OCI-LY1 (cell line): ENCODE results near the gene NPAS3.

ENCODE experiments used
- H2AFZ ChIP-seq: fragments of 200-600 bp; sonication (generic), shearing (Covaris generic); 2 replicates; pipeline ENCODE4 v1.6.0; 2014; ENCODE audit warnings: antibody characterized with exemption, mild to moderate bottlenecking, low read length
- H3F3A ChIP-seq: fragments of 200-600 bp; sonication (generic), shearing (Covaris generic); 2 replicates; pipeline ENCODE4 v1.6.0; 2014; ENCODE audit warnings: mild to moderate bottlenecking, antibody characterized with exemption, low read length, moderate library complexity; ENCODE audit not compliant: insufficient read depth
- H3K27ac ChIP-seq: fragments of 200-600 bp; sonication (generic); 2 replicates; pipeline ENCODE4 v1.5.1; 2014; ENCODE audit warnings: low read length, mixed run types, mild to moderate bottlenecking, low read depth; ENCODE audit not compliant: poor library complexity, severe bottlenecking
- H3K27me3 ChIP-seq: fragments of 200-600 bp; sonication (generic); 2 replicates; pipeline ENCODE4 v1.6.0; 2014; ENCODE audit warnings: antibody characterized with exemption, mild to moderate bottlenecking, low read length, moderate library complexity; ENCODE audit not compliant: insufficient read depth
- H3K36me3 ChIP-seq: fragments of 200-600 bp; sonication (generic); 2 replicates; pipeline ENCODE4 v1.6.1; 2014; ENCODE audit warnings: mild to moderate bottlenecking, antibody characterized with exemption, low read length, moderate library complexity, mixed read lengths; ENCODE audit not compliant: insufficient read depth
- H3K4me1 ChIP-seq: fragments of 200-600 bp; sonication (generic); 2 replicates; pipeline ENCODE4 v1.5.1; 2014; ENCODE audit warnings: mild to moderate bottlenecking, low read length, moderate library complexity; ENCODE audit not compliant: insufficient read depth, severe bottlenecking
- H3K4me2 ChIP-seq: fragments of 200-600 bp; sonication (generic), shearing (Covaris generic); 2 replicates; pipeline ENCODE4 v1.6.1; 2014; ENCODE audit warnings: low read length
- H3K4me3 ChIP-seq: fragments of 200-600 bp; sonication (generic); 2 replicates; pipeline ENCODE4 v1.5.1; 2014; ENCODE audit warnings: low read length, low read depth, mild to moderate bottlenecking, mixed read lengths; ENCODE audit not compliant: poor library complexity, severe bottlenecking
- H3K79me2 ChIP-seq: fragments of 200-600 bp; shearing (Covaris generic); 2 replicates; pipeline ENCODE4 v1.6.1; 2016; ENCODE audit warnings: mixed run types, low read length, mixed read lengths; ENCODE audit not compliant: insufficient read depth
- H3K9ac ChIP-seq: fragments of 200-600 bp; sonication (generic), shearing (Covaris generic); 2 replicates; pipeline ENCODE4 v1.6.1; 2014; ENCODE audit warnings: mild to moderate bottlenecking, low read length, mixed read lengths
- H3K9me2 ChIP-seq: fragments of 200-600 bp; sonication (generic), shearing (Covaris generic); 2 replicates; pipeline ENCODE4 v1.6.1; 2014; ENCODE audit warnings: low read depth, mild to moderate bottlenecking, low read length, mixed read lengths
- H3K9me3 ChIP-seq: fragments of 200-600 bp; shearing (Covaris generic); 2 replicates; pipeline ENCODE4 v1.6.1; 2014; ENCODE audit warnings: low read length, mixed read lengths
- H4K20me1 ChIP-seq: fragments of 200-600 bp; sonication (generic), shearing (Covaris generic); 2 replicates; pipeline ENCODE4 v1.6.0; 2016; ENCODE audit warnings: mild to moderate bottlenecking, low read length; ENCODE audit not compliant: insufficient read depth
- CTCF ChIP-seq: fragments of 200-600 bp; sonication (generic), shearing (Covaris generic); IDR thresholded peaks from 2 replicates; pipeline ENCODE4 v1.5.1; 2017; ENCODE audit warnings: mild to moderate bottlenecking, antibody characterized with exemption, low read length, moderate library complexity, mixed read lengths
- EZH2 ChIP-seq: fragments of 200-600 bp; sonication (generic), shearing (Covaris generic); IDR thresholded peaks from 2 replicates; pipeline ENCODE4 v1.8.0; 2017; ENCODE audit warnings: borderline replicate concordance, mixed run types, mild to moderate bottlenecking, antibody characterized with exemption, low read length, moderate library complexity, mixed read lengths

The NPAS3 gene

DNA sequence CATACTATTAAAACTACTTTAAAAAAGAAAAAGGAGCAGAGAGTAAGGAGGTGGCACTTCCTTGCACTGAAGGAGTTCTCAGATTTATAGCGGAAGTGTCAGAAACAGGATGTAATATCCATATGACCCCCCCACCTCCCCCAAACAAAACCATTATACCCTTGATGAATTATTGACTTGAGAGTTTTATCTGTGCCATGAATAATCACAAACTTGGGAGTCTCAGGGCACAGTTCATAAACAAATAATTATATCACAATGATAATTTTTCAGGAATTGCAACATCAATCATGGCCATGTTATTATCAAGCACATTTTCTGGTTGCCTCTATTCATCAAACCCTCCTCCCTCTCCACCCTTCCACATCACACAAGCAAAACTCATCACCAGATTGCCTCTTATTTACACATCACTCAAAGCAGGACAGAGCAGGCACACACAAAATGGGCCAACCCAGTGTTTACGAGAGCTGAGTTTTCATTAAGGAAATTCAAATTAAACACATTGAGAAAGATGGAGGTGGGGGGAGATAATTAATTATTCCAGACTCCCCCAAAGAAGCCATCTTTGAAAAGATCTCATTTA is 870.8 kb downstream of the NPAS3 start:
- Histone ChIP-seq H3K27me3 (no peaks in the 10 kb centered on the region), H4K20me1 (no peaks in the 10 kb centered on the region), H3K4me1 (no peaks in the 10 kb centered on the region), H3F3A (no peaks in the 10 kb centered on the region), H3K9me2 (no peaks in the 10 kb centered on the region), H3K4me3 (no peak overlapping the region), H3K9me3 (no peaks in the 10 kb centered on the region), H3K27ac (no peak overlapping the region), H3K36me3 (no peaks in the 10 kb centered on the region), H3K79me2 (no peaks in the 10 kb centered on the region), H2AFZ (no peak overlapping the region), H3K4me2 (no peak overlapping the region), H3K9ac (no peak overlapping the region)
- no peak for TF ChIP-seq EZH2
- TF ChIP-seq CTCF: no peak

- Histone ChIP-seq H3K36me3 (no peaks in the 10 kb centered on the region), H3K9me2 (no peaks in the 10 kb centered on the region), H3K9me3 (no peaks in the 10 kb centered on the region), H2AFZ (no peak overlapping the region), H3K79me2 (no peaks in the 10 kb centered on the region), H3K4me3 (no peak overlapping the region), H3K4me2 (no peak overlapping the region), H3K9ac (no peak overlapping the region), H3K4me1 (no peaks in the 10 kb centered on the region), H3F3A (no peaks in the 10 kb centered on the region), H4K20me1 (no peaks in the 10 kb centered on the region), H3K27me3 (no peaks in the 10 kb centered on the region), H3K27ac (no peak overlapping the region)
- no peak for TF ChIP-seq CTCF
- TF ChIP-seq EZH2: no peak
Observed at GRCh38 chr14:33810308-33810707, 871.6 kb downstream of the NPAS3 start.

- no peaks in the 10 kb centered on the region for H3K36me3 ChIP-seq
- no peaks in the 10 kb centered on the region for H3K9me3 ChIP-seq
- no peaks in the 10 kb centered on the region for H3F3A ChIP-seq
- no peaks in the 10 kb centered on the region for H4K20me1 ChIP-seq
- H3K27ac ChIP-seq: no peak overlapping the region
- H3K9ac ChIP-seq: no peak overlapping the region
- H2AFZ ChIP-seq: no peak overlapping the region
- no peaks in the 10 kb centered on the region for H3K27me3 ChIP-seq
- no peaks in the 10 kb centered on the region for H3K9me2 ChIP-seq
- no peak overlapping the region for H3K4me3 ChIP-seq
- TF ChIP-seq CTCF: no peak
- no peak for TF ChIP-seq EZH2
- H3K4me1 ChIP-seq: no peaks in the 10 kb centered on the region
- H3K79me2 ChIP-seq: no peaks in the 10 kb centered on the region
- no peak overlapping the region for H3K4me2 ChIP-seq
Observed at GRCh38 chr14:33811721-33812120, 873.0 kb downstream of the NPAS3 start.
